Pancreas (tissue), 10 donors: Measurements from ENCODE around the gene AKAP6. TPM values are rescaled to one million over a fixed set of nuclear protein-coding genes. Genes with fewer than 3 reads are reported as not detected.

ENCODE experiments used
- ATAC-seq, 4 donors: fragments of 200-7000 bp; cut with Tn5 transposase; one replicate each; pipeline versions ENCODE4 v1.8.0 to v1.9.1; 2020; ENCODE audit warnings: mild to moderate bottlenecking in 4 of 4, moderate library complexity in 4 of 4
- DNase-seq, 6 donors: peaks; one replicate each; pipeline ENCODE4 v3.0.0-alpha.2; 2020
- FAIRE-seq: peaks from 2 replicates; lab custom pipeline; 2012; peaks lifted over from hg19 to GRCh38; lab: Jason Lieb, UNC
- H3K27ac ChIP-seq, 4 donors: fragments of 200-600 bp; sonication (generic); 1 replicate in 3 of 4; 2 replicates in 1 of 4; pipeline versions ENCODE4 v1.5.0 to v1.8.0; 2020
- H3K27me3 ChIP-seq, 4 donors: fragments of 200-600 bp; one replicate each; pipeline ENCODE4 v1.8.0; 2021
- H3K36me3 ChIP-seq, 3 donors: fragments of 200-600 bp; sonication (generic) in 1 of 3; one replicate each; pipeline versions ENCODE4 v1.5.0 to v1.8.0; 2020 to 2021
- H3K4me1 ChIP-seq, 3 donors: fragments of 200-600 bp; one replicate each; pipeline ENCODE4 v1.8.0; 2021
- H3K4me3 ChIP-seq, 4 donors: fragments of 200-600 bp; sonication (generic) in 2 of 4; one replicate each; pipeline versions ENCODE4 v1.5.0 to v1.8.0; 2020 to 2021
- H3K9me3 ChIP-seq, 4 donors: fragments of 200-600 bp; one replicate each; pipeline ENCODE4 v1.8.0; 2021
- CTCF ChIP-seq, 4 donors: fragments of 200-600 bp; sonication (generic) in 3 of 4; IDR thresholded peaks; one replicate each; pipeline versions ENCODE4 v1.5.0 to v1.8.0; 2021; ENCODE audit warnings: antibody characterized with exemption in 4 of 4
- WGBS, 2 donors: extraction: QIAGEN DNeasy Blood & Tissue Kit; methylation state at CpG; one replicate each; pipeline ENCODE4 v1.1.7; 2013; 5-methylcytosine and 5-hydroxymethylcytosine counted together
- intact Hi-C, 3 donors: fragments of 100-400 bp; cut with DNase I; formaldehyde crosslinking; loops; one replicate each; pipeline versions ENCODE4 v1.11.1 to v1.14.2; 2022
- polyA plus RNA-seq, 2 donors: library from polyadenylated mRNA; stranded (reverse); fragments of 200-250 nt; gene quantifications; one replicate each; pipeline ENCODE4 v1.2.3, GENCODE V29; 2013
- total RNA-seq, 6 donors: library from RNA; stranded (reverse); fragmentation: NEBNext Ultra II Directional in 4 of 6; extraction: Animal tissue kit (Norgen Biotek cat#: 25700) in 4 of 6; gene quantifications; one replicate each; pipeline versions ENCODE4 v1.2.1 to v1.2.4, GENCODE V29; 2021 to 2023
- donor health status: healthy with polysubstance abuse.
- donor health status: DM: no; HTN: no; CAD: no; lungs with moderate emphysema.
- donor health status: DM: no; HTN: no; CAD: no.
- donor health status: control.
- donor health status: control.
- donor health status: Bipolar disorder and iron deficiency.
- donor health status: DM: yes; HTN: yes; CAD: no.
- donor health status: DM: no; HTN: no; CAD: no.
- donor health status: DM: no; HTN: no; CAD: no.
- donor health status: DM: yes; HTN: yes; CAD: no.

The AKAP6 gene
- total and polyA plus RNA-seq, 8 donors = 0.34 to 2.2 (median 1.8) TPM

GRCh38 chr14:32474478-32475195 lies 145.5 kb downstream of the AKAP6 start:
- no peak for FAIRE-seq
- H3K27ac ChIP-seq = no peak overlapping the region
- intact Hi-C loops = no loop called here

DNA sequence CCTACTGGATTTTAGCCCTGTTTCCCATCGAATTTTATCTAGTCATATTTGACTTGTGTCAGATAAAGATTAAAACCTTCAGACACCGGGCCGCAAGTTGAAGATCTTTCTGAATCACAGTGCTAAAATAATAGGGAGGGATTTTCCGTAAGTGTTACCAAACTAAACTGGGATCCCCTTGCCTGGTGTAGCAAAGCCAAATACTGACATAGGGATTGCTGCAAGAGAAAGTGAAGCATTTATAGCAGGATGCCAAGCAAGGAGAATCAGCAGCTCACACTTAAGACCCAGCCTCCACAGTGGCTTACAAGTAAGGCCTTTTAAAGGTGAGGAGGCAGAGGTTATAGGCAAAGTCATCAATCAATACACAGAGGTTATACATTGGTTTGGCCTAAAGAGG lies 147.4 kb downstream of the AKAP6 start:
- 61 to 69% methylated on average over 4 of the region's 4 CpGs for WGBS, 2 donors
- no peak for TF ChIP-seq CTCF (IDR thresholded peaks at IDR 0.05)
- no peak for ATAC-seq
- Histone ChIP-seq H3K27ac (no peak overlapping the region), H3K9me3 (no peaks in the 10 kb centered on the region), H3K27me3 (no peaks in the 10 kb centered on the region), H3K4me1 (no peaks in the 10 kb centered on the region), H3K4me3 (no peak overlapping the region), H3K36me3 (no peaks in the 10 kb centered on the region)
- intact Hi-C loops = no loop called here
- FAIRE-seq = no peak
- DNase-seq = no peak

More at GRCh38 chr14:32474478-32475195, 145.5 kb downstream of the AKAP6 start:
- ATAC-seq (no peak), DNase-seq (no peak)
- WGBS, 2 donors = 60 to 73% methylated on average over 5 of the region's 5 CpGs
- no peak for TF ChIP-seq CTCF (IDR thresholded peaks at IDR 0.05)
- Histone ChIP-seq H3K4me1 (no peaks in the 10 kb centered on the region), H3K4me3 (no peak overlapping the region), H3K36me3 (no peaks in the 10 kb centered on the region), H3K9me3 (no peaks in the 10 kb centered on the region), H3K27me3 (no peaks in the 10 kb centered on the region)

DNA sequence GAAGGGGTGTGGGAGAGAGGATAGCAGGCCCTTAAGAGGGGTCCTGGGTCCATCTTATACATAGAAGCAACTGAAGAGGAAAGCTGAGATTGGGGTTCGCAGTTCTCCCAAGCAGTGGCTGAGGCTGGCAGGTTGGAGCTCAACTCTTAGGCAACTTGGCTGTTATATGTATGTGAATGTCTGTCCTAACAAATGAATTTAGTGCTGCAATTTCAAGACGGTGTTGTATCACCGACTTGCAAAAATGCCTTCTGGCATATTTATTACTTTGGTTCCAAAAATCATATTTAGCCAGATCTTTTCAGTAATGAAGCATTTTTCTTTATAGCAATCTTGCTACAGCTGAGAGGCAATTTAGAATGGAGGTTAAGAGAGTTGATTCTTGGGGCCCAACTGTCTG lies 148.3 kb downstream of the AKAP6 start:
- Histone ChIP-seq H3K36me3 (no peaks in the 10 kb centered on the region), H3K9me3 (no peaks in the 10 kb centered on the region), H3K27ac (no peak overlapping the region), H3K27me3 (no peaks in the 10 kb centered on the region), H3K4me1 (no peaks in the 10 kb centered on the region), H3K4me3 (no peak overlapping the region)
- WGBS, 2 donors = 86 to 96% methylated on average over 3 of the region's 3 CpGs
- FAIRE-seq = no peak
- no peak for TF ChIP-seq CTCF (IDR thresholded peaks at IDR 0.05)
- intact Hi-C loops = no loop called here
- ATAC-seq = no peak
- DNase-seq = no peak

DNA sequence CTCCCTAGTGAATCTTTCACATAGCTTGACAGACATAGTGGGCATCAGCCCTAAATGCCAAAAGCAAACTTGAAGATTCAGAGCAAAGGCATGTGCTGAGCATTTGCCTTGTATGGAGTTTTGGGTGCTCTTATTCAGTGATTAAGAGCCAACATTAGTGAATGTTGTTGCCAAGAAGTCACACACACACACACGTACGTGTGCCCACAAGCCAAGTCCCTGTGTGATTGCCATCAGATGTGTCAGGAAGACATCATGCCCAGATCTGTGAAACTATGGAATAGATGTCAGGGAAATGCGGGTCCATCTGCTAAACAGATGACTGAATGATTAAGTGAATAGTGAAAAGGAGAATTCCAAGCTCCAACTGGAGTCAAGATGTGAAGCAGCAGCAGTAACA lies 149.0 kb downstream of the AKAP6 start:
- no peak for TF ChIP-seq CTCF (IDR thresholded peaks at IDR 0.05)
- no peaks in the 10 kb centered on the region for H3K36me3 ChIP-seq

GRCh38 chr14:32480337-32480736 lies 151.2 kb downstream of the AKAP6 start:
- TF ChIP-seq CTCF (IDR thresholded peaks at IDR 0.05) = no peak
- no peak overlapping the region for H3K27ac ChIP-seq
- intact Hi-C loops = no loop called here
- DNase-seq (no peak), ATAC-seq (no peak), FAIRE-seq (no peak)
- no peaks in the 10 kb centered on the region for H3K36me3 ChIP-seq
- no peaks in the 10 kb centered on the region for H3K9me3 ChIP-seq
- WGBS, 2 donors = 88 to 89% methylated on average over 1 of the region's 1 CpG
- no peaks in the 10 kb centered on the region for H3K4me1 ChIP-seq
- no peak overlapping the region for H3K4me3 ChIP-seq
- H3K27me3 ChIP-seq = no peaks in the 10 kb centered on the region

More for the DNA sequence above, 149.0 kb downstream of the AKAP6 start:
- intact Hi-C loops = no loop called here
- DNase-seq = no peak
- H3K4me1 ChIP-seq = no peaks in the 10 kb centered on the region
- no peak for FAIRE-seq
- H3K27ac ChIP-seq = no peak overlapping the region
- H3K9me3 ChIP-seq = no peaks in the 10 kb centered on the region
- no peak for ATAC-seq
- WGBS, 2 donors = 76 to 84% methylated on average over 3 of the region's 3 CpGs
- H3K27me3 ChIP-seq = no peaks in the 10 kb centered on the region
- H3K4me3 ChIP-seq = no peak overlapping the region
